Endothelial cell of umbilical vein (primary cell): ENCODE results near the gene MRPS14. TPM values are rescaled to one million over a fixed set of nuclear protein-coding genes. Genes with fewer than 3 reads are reported as not detected.

Source experiments
- BruUV-seq: library from RNA; stranded (reverse); fragments of 400-500 nt; replicated peaks from 2 replicates; lab custom pipeline; 2021; lab: Mats Ljungman, UMichigan
- CTCF ChIA-PET: fragments of 300-600, 350-600 bp; sonication (Branson Sonifier 250); formaldehyde crosslinking; loops from one replicate; lab custom pipeline; 2021; ENCODE audit warnings: antibody characterized with exemption, inconsistent platforms; lab: Charles Lee
- POLR2A ChIA-PET: fragments of 300-600, 350-600 bp; sonication (Branson Sonifier 250); formaldehyde crosslinking; loops from one replicate; lab custom pipeline; 2021; ENCODE audit warnings: antibody characterized with exemption, inconsistent platforms; lab: Charles Lee
- DNase-seq: peaks from one replicate; pipeline ENCODE4 v3.0.0-alpha.2; 2011; ENCODE audit warnings: low read depth, low spot score
- FAIRE-seq: peaks from 2 replicates; lab custom pipeline; 2011; peaks lifted over from hg19 to GRCh38; lab: Jason Lieb, UNC
- H2AFZ ChIP-seq: 2 replicates; pipeline ENCODE4 v1.6.0; 2012; ENCODE audit warnings: low read depth, low read length, control low read depth, inconsistent platforms
- H3K27ac ChIP-seq: 2 replicates; pipeline ENCODE4 v1.5.1; 2011; ENCODE audit warnings: low read depth, mild to moderate bottlenecking, control low read depth, low read length, moderate library complexity; ENCODE audit not compliant: insufficient read depth
- H3K27me3 ChIP-seq, 2 experiments: 2 replicates each; pipeline versions ENCODE4 v1.6.0 to v1.6.1; 2011; ENCODE audit warnings: low read length in 2 of 2, mixed read lengths in 1 of 2; ENCODE audit not compliant: control insufficient read depth in 2 of 2, insufficient read depth in 2 of 2
- H3K36me3 ChIP-seq, 2 experiments: 2 replicates in 1 of 2; 3 replicates in 1 of 2; pipeline ENCODE4 v1.5.1; 2011; ENCODE audit warnings: low read length in 2 of 2, mild to moderate bottlenecking in 1 of 2, moderate library complexity in 1 of 2; ENCODE audit not compliant: control insufficient read depth in 2 of 2, insufficient read depth in 2 of 2; ENCODE audit errors: extremely low read depth in 1 of 2
- H3K4me1 ChIP-seq: 3 replicates; pipeline ENCODE4 v1.5.1; 2011; ENCODE audit warnings: mild to moderate bottlenecking, low read length; ENCODE audit not compliant: control insufficient read depth, insufficient read depth; ENCODE audit errors: extremely low read depth
- H3K4me2 ChIP-seq: 2 replicates; pipeline ENCODE4 v1.6.1; 2011; ENCODE audit warnings: low read length, control low read depth, mixed read lengths; ENCODE audit not compliant: insufficient read depth
- H3K4me3 ChIP-seq, 3 experiments: fragments of 200-600 bp in 1 of 3; sonication (generic), shearing (Covaris generic) in 1 of 3; replicated peaks in 1 of 3; 2 replicates each; pipeline ENCODE4 v1.5.1; 2011 to 2016; ENCODE audit warnings: control low read depth in 3 of 3, low read length in 3 of 3, mild to moderate bottlenecking in 2 of 3, inconsistent platforms in 1 of 3, low read depth in 1 of 3, moderate library complexity in 1 of 3; ENCODE audit not compliant: insufficient read depth in 1 of 3
- H3K79me2 ChIP-seq: 2 replicates; pipeline ENCODE4 v1.6.0; 2012; ENCODE audit warnings: low read length, inconsistent platforms; ENCODE audit not compliant: control insufficient read depth, insufficient read depth
- H3K9ac ChIP-seq: replicated peaks from 2 replicates; pipeline ENCODE3; 2011; ENCODE audit warnings: low read length, control low read depth; ENCODE audit not compliant: insufficient read depth; ENCODE audit errors: extremely low read depth
- H3K9me1 ChIP-seq: replicated peaks from 3 replicates; pipeline ENCODE4 v1.6.0; 2011; ENCODE audit warnings: mild to moderate bottlenecking, low read length; ENCODE audit not compliant: control insufficient read depth, insufficient read depth; ENCODE audit errors: extremely low read depth
- H3K9me3 ChIP-seq: replicated peaks from 2 replicates; pipeline ENCODE4 v1.5.1; 2012; ENCODE audit warnings: low read length, inconsistent platforms; ENCODE audit not compliant: control insufficient read depth, insufficient read depth
- H4K20me1 ChIP-seq: replicated peaks from 2 replicates; pipeline ENCODE3; 2011; ENCODE audit warnings: mild to moderate bottlenecking, low read length; ENCODE audit not compliant: control insufficient read depth, insufficient read depth; ENCODE audit errors: extremely low read depth
- CTCF ChIP-seq, 2 donors: IDR thresholded peaks; 1 replicate in 1 of 2; 2 replicates in 1 of 2; pipeline ENCODE4 v1.5.1; 2011; ENCODE audit warnings: low read length in 2 of 2, mild to moderate bottlenecking in 2 of 2, moderate library complexity in 2 of 2, control low read depth in 1 of 2, inconsistent platforms in 1 of 2, low read depth in 1 of 2; ENCODE audit not compliant: insufficient read depth in 1 of 2; ENCODE audit errors: extremely low read depth in 1 of 2
- EZH2 ChIP-seq: IDR thresholded peaks from 2 replicates; pipeline ENCODE4 v1.6.1; 2012; ENCODE audit warnings: borderline replicate concordance, low read depth, mild to moderate bottlenecking, moderate library complexity, low read length, inconsistent platforms; ENCODE audit not compliant: severe bottlenecking
- FOS ChIP-seq: IDR thresholded peaks from 2 replicates; pipeline ENCODE4 v1.6.1; 2011; ENCODE audit warnings: mild to moderate bottlenecking, low read length, moderate library complexity, borderline replicate concordance; ENCODE audit not compliant: insufficient read depth
- GATA2 ChIP-seq: IDR thresholded peaks from 2 replicates; pipeline ENCODE4 v1.7.0; 2011; ENCODE audit warnings: low read depth, mild to moderate bottlenecking, moderate library complexity, mixed read lengths, low read length; ENCODE audit not compliant: insufficient read length, insufficient read depth
- JUN ChIP-seq: IDR thresholded peaks from 2 replicates; pipeline ENCODE4 v1.6.1; 2011; ENCODE audit warnings: borderline replicate concordance, low read depth; ENCODE audit not compliant: insufficient read length, insufficient read depth
- MAX ChIP-seq: IDR thresholded peaks from 2 replicates; pipeline ENCODE4 v1.6.1; 2011; ENCODE audit not compliant: insufficient read depth, insufficient read length
- MYC ChIP-seq: IDR thresholded peaks from one replicate; pipeline ENCODE4 v1.6.1; 2011; ENCODE audit warnings: mild to moderate bottlenecking, low read depth, low read length
- POLR2A ChIP-seq: IDR thresholded peaks from 2 replicates; pipeline ENCODE4 v1.6.1; 2012; ENCODE audit warnings: low read depth, mild to moderate bottlenecking, control low read depth, low read length
- POLR2AphosphoS5 ChIP-seq: IDR thresholded peaks from 2 replicates; pipeline ENCODE4 v1.6.1; 2012; ENCODE audit warnings: low read depth, mild to moderate bottlenecking, control low read depth, low read length, moderate library complexity; ENCODE audit not compliant: insufficient read depth
- dilution Hi-C: fragments of 300-500 bp; cut with MboI; formaldehyde crosslinking; loops from one replicate; pipeline ENCODE4 v1.15.0; 2019; ENCODE audit warnings: low sequenced_read_pairs; ENCODE audit not compliant: extremely low pct_ligation_motif_present
- intact Hi-C: fragments of 100-400 bp; cut with micrococcal nuclease; formaldehyde crosslinking; loops from one replicate; pipeline ENCODE4 v1.10.0; 2022
- polyA plus RNA-seq, 4 experiments: library from polyadenylated mRNA; depleted of rRNA in 3 of 4; stranded (reverse) in 3 of 4; unstranded in 1 of 4; fragments of >200 nt; gene quantifications; 2 replicates each; pipeline versions ENCODE4 v1.2.1 to v1.2.3, GENCODE V29; 2011 to 2012; ENCODE audit warnings: missing spikeins in 1 of 4
- total RNA-seq: library from RNA; stranded (reverse); gene quantifications from 2 replicates; pipeline ENCODE4 v1.2.3, GENCODE V29; 2021

Gene MRPS14
- total and polyA plus RNA-seq, 2 donors (not counting 3 experiments of a cell fraction or from before 2014, with no cell fraction given): 29.5 to 31.8 TPM

- Histone ChIP-seq H3K27ac (no peak overlapping the region), H3K4me1 (peaks cover 11% of the 10 kb centered on the region), H3K9me3 (no peaks in the 10 kb centered on the region), H3K4me2 (no peak overlapping the region), H3K4me3 (no peak overlapping the region), H3K9me1 (no peaks in the 10 kb centered on the region), H2AFZ (no peak overlapping the region), H4K20me1 (peaks cover 5% of the 10 kb centered on the region), H3K9ac (no peak overlapping the region), H3K27me3 (no peaks in the 10 kb centered on the region), H3K79me2 (peaks cover 85% of the 10 kb centered on the region), H3K36me3 (peaks cover 1 to 12% of the 10 kb centered on the region in 2 experiments)
- intact Hi-C loops (no loop called here), dilution Hi-C loops (no loop called here)
- no peak for FAIRE-seq
- TF ChIP-seq JUN: no peak
- no peak for TF ChIP-seq MYC
- no peak for TF ChIP-seq EZH2
- TF ChIP-seq GATA2: no peak
- no peak for TF ChIP-seq POLR2A
- no peak for TF ChIP-seq POLR2AphosphoS5
- no peak for TF ChIP-seq MAX
- TF ChIP-seq CTCF (IDR thresholded peaks at IDR 0.05; ENCODE audit: extremely low read depth in 1 of 2, insufficient read depth in 1 of 2, low read depth in 1 of 2, low read length in 2 of 2): no peak
- no peak for TF ChIP-seq FOS
- no TSS peak for BruUV-seq
- CTCF ChIA-PET: interaction anchor here (1.0 to 1.3 kb wide), 2 partner anchors 11 to 122 kb away, joined by 4 to 6 read pairs; no protein-coding TSS in a partner anchor
- no peak for DNase-seq
- POLR2A ChIA-PET: no interaction called here
Measured at GRCh38 chr1:175003521-175003920, 19.7 kb downstream of the MRPS14 start.
